Memory B cell (primary cell): Measurements from ENCODE around the gene MAPKAP1.
"Not testable (repeated sequence)": the region's sequence is repeated elsewhere in the genome, so short reads cannot be mapped to it uniquely, and the experiment has no call there.

Experiments used
- ATAC-seq: fragments of 150-1000 bp; cut with Tn5 transposase; 2 replicates; pipeline ENCODE4 v1.10.0; 2021; ENCODE audit warnings: low read depth, mild to moderate bottlenecking, moderate library complexity
- DNase-seq, 2 donors: peaks; one replicate each; pipeline ENCODE4 v3.0.0; 2022; ENCODE audit warnings: low spot score in 2 of 2
- H3K27ac Mint-ChIP-seq: one replicate; pipeline ENCODE4 v1.8.0; 2022; ENCODE audit warnings: mild to moderate bottlenecking, moderate library complexity, mixed read lengths
- H3K27me3 Mint-ChIP-seq: one replicate; pipeline ENCODE4 v1.8.0; 2022; ENCODE audit warnings: mixed read lengths
- H3K36me3 Mint-ChIP-seq: one replicate; pipeline ENCODE4 v1.8.0; 2022; ENCODE audit warnings: mild to moderate bottlenecking, mixed read lengths
- H3K4me1 Mint-ChIP-seq: one replicate; pipeline ENCODE4 v1.8.0; 2022; ENCODE audit warnings: mixed read lengths
- H3K4me3 Mint-ChIP-seq: one replicate; pipeline ENCODE4 v1.8.0; 2022; ENCODE audit warnings: mild to moderate bottlenecking, moderate library complexity, mixed read lengths
- H3K9me3 Mint-ChIP-seq: one replicate; pipeline ENCODE4 v1.8.0; 2022; ENCODE audit warnings: mixed read lengths

Gene MAPKAP1

DNA sequence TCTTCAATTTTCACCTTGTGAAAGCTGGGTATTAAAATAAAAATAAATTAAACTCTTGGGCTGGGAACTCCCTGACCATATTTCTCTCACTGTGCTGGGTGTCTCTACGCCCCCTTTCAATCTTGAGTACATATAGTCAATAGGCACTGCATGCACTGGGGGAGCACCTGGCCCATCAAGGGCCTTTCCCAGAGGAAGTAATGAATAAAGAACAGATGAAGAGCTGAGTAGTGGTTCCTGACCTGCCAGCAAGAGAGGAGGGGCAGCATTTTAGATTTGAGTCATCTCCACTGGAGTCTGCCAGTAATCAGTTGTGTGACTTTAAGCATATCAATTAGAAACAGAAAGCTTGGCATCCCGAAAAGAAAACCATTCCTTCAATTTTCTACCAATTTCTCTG is 6.2 kb downstream of the MAPKAP1 start:
- peaks cover 53% of the 10 kb centered on the region for H3K4me1 Mint-ChIP-seq
- peak; percentile 97 for ATAC-seq
- peak overlapping the region; percentile 55 for H3K27ac Mint-ChIP-seq
- no peaks in the 10 kb centered on the region for H3K27me3 Mint-ChIP-seq
- H3K4me3 Mint-ChIP-seq = no peak overlapping the region
- DNase-seq = peak; percentile 15 to 37
- no peaks in the 10 kb centered on the region for H3K9me3 Mint-ChIP-seq
- H3K36me3 Mint-ChIP-seq = peaks cover 15% of the 10 kb centered on the region

GRCh38 chr9:125699870-125700269 is 7.1 kb downstream of the MAPKAP1 start:
- Mint-ChIP-seq H3K9me3 (no peaks in the 10 kb centered on the region), H3K4me3 (no peak overlapping the region), H3K27ac (no peak overlapping the region), H3K4me1 (peaks cover 43% of the 10 kb centered on the region), H3K27me3 (no peaks in the 10 kb centered on the region), H3K36me3 (peaks cover 15% of the 10 kb centered on the region)
- DNase-seq = no peak
- no peak for ATAC-seq

GRCh38 chr9:125696106-125696647 is 10.8 kb downstream of the MAPKAP1 start:
- Mint-ChIP-seq H3K27me3 (no peaks in the 10 kb centered on the region), H3K36me3 (peaks cover 10% of the 10 kb centered on the region), H3K27ac (peak overlapping the region; percentile 47), H3K4me1 (peaks cover 32% of the 10 kb centered on the region), H3K9me3 (no peaks in the 10 kb centered on the region), H3K4me3 (no peak overlapping the region)
- DNase-seq (no peak), ATAC-seq (no peak)

DNA sequence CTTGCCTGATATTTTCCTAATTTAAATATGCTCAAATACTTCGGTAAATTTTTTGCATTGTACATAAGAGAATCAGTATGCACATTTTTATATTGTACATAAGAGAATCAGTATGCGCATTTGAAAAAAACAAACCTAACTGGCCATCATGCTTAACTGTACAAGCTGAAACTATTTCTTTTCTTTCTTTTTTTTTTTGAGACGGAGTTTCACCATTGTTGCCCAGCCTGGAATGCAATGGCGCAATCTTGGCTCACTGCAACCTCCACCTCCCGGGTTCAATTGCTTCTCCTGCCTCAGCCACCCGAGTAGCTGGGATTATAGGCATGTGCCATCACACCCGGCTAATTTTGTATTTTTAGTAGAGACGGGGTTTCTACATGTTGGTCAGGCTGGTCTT is 11.5 kb downstream of the MAPKAP1 start:
- not testable (repeated sequence) for H3K4me3 Mint-ChIP-seq, H3K27me3 Mint-ChIP-seq, ATAC-seq, DNase-seq, H3K9me3 Mint-ChIP-seq, H3K27ac Mint-ChIP-seq
- Mint-ChIP-seq H3K4me1 (peaks cover 31% of the 10 kb centered on the region), H3K36me3 (peaks cover 12% of the 10 kb centered on the region)

DNA sequence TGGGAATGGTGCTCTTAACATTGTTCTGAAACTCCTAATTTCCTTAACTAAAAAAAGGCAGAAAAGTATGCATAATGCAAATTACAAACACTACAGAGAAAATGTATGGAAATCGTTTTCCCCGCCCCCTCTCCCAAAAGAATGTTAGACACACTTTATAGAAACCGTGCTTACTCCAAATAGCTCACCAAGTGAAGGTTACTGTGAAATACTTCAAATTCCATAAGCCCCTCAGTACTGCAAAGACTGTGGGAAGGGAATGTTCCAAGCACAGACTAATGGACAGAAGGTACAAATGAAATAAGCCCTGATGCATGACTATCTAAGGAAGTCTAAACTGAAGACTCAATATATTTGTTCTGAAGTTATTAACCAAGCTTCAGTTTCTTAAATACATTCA is 12.5 kb downstream of the MAPKAP1 start:
- Mint-ChIP-seq H3K27ac (no peak overlapping the region), H3K36me3 (peaks cover 17% of the 10 kb centered on the region), H3K9me3 (no peaks in the 10 kb centered on the region), H3K27me3 (no peaks in the 10 kb centered on the region), H3K4me3 (no peak overlapping the region), H3K4me1 (peaks cover 37% of the 10 kb centered on the region)
- DNase-seq (no peak), ATAC-seq (no peak)

DNA sequence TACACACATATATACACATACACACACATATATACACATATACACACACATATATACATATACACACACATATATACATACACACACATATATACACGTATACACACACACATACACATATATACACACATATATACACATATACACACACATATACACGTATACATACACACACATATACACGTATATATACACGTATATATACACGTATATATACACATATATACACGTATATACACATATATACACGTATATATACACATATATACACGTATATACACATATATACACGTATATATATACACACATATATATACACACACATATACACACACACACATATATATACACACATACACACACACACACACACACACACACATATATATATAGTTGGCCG is 13.5 kb downstream of the MAPKAP1 start:
- peaks cover 17% of the 10 kb centered on the region for H3K36me3 Mint-ChIP-seq
- H3K4me1 Mint-ChIP-seq = peaks cover 35% of the 10 kb centered on the region
- H3K9me3 Mint-ChIP-seq, H3K27ac Mint-ChIP-seq, H3K27me3 Mint-ChIP-seq, ATAC-seq, DNase-seq, H3K4me3 Mint-ChIP-seq: not testable (repeated sequence)

- Mint-ChIP-seq H3K27me3 (no peaks in the 10 kb centered on the region), H3K9me3 (no peaks in the 10 kb centered on the region), H3K4me3 (no peak overlapping the region), H3K36me3 (peaks cover 16% of the 10 kb centered on the region), H3K27ac (peak overlapping the region; percentile 38), H3K4me1 (peaks cover 29% of the 10 kb centered on the region)
- no peak for ATAC-seq
- DNase-seq = no peak
These were observed 15.1 kb downstream of the MAPKAP1 start for GRCh38 chr9:125691869-125692268.

GRCh38 chr9:125690679-125691078 is 16.3 kb downstream of the MAPKAP1 start:
- H3K9me3 Mint-ChIP-seq = no peaks in the 10 kb centered on the region
- H3K36me3 Mint-ChIP-seq = peaks cover 13% of the 10 kb centered on the region
- DNase-seq (no peak), ATAC-seq (no peak)
- peaks cover 19% of the 10 kb centered on the region for H3K4me1 Mint-ChIP-seq
- H3K4me3 Mint-ChIP-seq = no peak overlapping the region
- peak overlapping the region; percentile 24 for H3K27ac Mint-ChIP-seq
- no peaks in the 10 kb centered on the region for H3K27me3 Mint-ChIP-seq

- H3K36me3 Mint-ChIP-seq = peaks cover 27% of the 10 kb centered on the region
- ATAC-seq (no peak), DNase-seq (no peak)
- no peaks in the 10 kb centered on the region for H3K27me3 Mint-ChIP-seq
- H3K4me3 Mint-ChIP-seq = no peak overlapping the region
- H3K4me1 Mint-ChIP-seq = peaks cover 21% of the 10 kb centered on the region
- H3K27ac Mint-ChIP-seq = no peak overlapping the region
- no peaks in the 10 kb centered on the region for H3K9me3 Mint-ChIP-seq
These were observed 19.7 kb downstream of the MAPKAP1 start for GRCh38 chr9:125687163-125687863.

GRCh38 chr9:125685167-125685566 is 21.8 kb downstream of the MAPKAP1 start:
- no peak for DNase-seq
- H3K27me3 Mint-ChIP-seq = no peaks in the 10 kb centered on the region
- peaks cover 25% of the 10 kb centered on the region for H3K36me3 Mint-ChIP-seq
- H3K27ac Mint-ChIP-seq = no peak overlapping the region
- no peak for ATAC-seq
- H3K4me3 Mint-ChIP-seq = no peak overlapping the region
- no peaks in the 10 kb centered on the region for H3K9me3 Mint-ChIP-seq
- H3K4me1 Mint-ChIP-seq = peaks cover 15% of the 10 kb centered on the region

DNA sequence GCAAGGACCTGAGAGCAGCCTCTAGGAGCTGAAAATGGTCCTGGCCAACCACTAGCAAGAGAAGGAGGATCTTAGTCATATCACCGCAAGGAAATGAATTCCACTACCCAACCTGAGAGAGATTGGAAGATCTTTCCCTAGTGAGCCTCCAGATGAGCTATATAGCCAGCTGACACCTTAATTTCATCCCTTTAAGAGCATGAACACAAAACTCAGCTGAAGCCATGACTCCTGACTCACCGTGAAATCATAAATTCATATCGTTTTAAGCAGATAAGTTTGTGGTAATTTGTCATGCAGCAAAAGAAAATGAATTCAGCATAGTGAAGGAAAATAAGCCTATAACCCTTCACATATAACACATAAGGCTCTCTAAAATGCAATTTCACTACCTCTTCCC is 23.5 kb downstream of the MAPKAP1 start:
- H3K4me1 Mint-ChIP-seq = peaks cover 14% of the 10 kb centered on the region

DNA sequence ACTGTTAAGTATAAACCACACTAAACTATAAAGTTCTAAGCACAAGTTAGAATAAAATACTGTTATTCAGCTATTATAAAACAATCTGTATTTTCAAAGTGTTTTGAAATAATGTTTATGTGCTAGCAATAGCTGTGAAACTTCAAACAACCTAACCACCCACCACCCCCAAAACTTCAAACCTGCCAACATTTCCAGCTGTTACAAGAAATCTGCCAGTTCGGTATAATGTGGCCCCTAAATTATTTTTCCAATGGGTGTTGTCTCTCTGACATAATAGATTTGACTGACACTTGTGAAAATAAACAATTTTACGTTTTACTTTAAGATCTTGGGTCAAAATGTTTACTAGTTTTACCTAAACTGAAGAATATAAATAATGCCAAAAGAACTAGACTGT is 24.7 kb downstream of the MAPKAP1 start:
- Mint-ChIP-seq H3K4me3 (no peak overlapping the region), H3K9me3 (no peaks in the 10 kb centered on the region), H3K27ac (no peak overlapping the region), H3K4me1 (peaks cover 14% of the 10 kb centered on the region), H3K27me3 (no peaks in the 10 kb centered on the region), H3K36me3 (peaks cover 21% of the 10 kb centered on the region)
- DNase-seq (no peak), ATAC-seq (no peak)

More for the DNA sequence above, 23.5 kb downstream of the MAPKAP1 start:
- Mint-ChIP-seq H3K27ac (no peak overlapping the region), H3K36me3 (peaks cover 21% of the 10 kb centered on the region), H3K4me3 (no peak overlapping the region), H3K9me3 (no peaks in the 10 kb centered on the region), H3K27me3 (no peaks in the 10 kb centered on the region)
- no peak for DNase-seq
- ATAC-seq = no peak

DNA sequence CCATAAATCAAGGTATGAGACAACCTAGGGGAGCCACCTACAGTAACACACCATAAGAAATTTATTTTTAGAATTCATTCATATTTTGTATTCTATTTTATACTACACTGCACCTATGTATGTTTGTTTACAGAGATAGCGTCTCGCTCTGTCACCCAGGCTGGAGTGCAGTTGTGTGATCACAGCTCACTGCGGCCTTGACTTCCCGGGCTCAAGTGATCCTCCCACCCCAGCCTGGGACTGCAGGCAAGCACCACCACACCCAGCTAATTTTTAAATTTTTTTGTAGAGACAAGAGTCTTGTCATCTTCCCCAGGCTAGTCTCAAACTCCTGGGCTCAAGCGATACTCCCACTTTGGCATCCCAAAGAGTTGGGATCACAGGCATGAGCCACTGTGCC is 25.4 kb downstream of the MAPKAP1 start:
- peaks cover 14% of the 10 kb centered on the region for H3K4me1 Mint-ChIP-seq
- peaks cover 21% of the 10 kb centered on the region for H3K36me3 Mint-ChIP-seq
- ATAC-seq (no peak), DNase-seq (no peak)
- no peak overlapping the region for H3K27ac Mint-ChIP-seq
- H3K27me3 Mint-ChIP-seq = no peaks in the 10 kb centered on the region
- H3K4me3 Mint-ChIP-seq = no peak overlapping the region
- no peaks in the 10 kb centered on the region for H3K9me3 Mint-ChIP-seq

DNA sequence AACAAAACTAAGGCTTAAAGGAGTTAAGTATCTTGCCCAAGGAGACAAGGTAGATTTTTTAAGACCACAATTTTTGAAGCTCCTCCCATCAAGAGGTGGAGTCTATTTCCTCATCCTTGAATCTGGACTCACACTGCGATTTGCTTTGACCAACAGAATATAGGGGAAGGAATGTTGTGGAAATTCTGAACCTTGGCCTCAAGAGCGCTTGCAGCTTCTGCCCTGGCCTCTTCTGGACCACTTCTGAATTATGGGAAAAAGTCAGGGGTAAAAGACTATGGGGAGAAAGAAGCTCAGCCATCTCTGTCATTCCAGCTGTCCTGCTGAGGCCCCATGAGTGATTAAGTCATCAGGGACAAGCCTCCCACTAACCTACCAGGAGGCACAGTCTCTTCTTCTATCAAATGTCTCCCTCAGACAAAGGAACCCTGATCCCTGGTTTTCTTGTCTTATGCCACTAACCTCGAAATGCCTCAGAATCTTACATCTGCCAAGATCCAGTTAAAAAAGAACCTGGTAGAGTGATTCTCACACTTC is 25.9 kb downstream of the MAPKAP1 start:
- no peak overlapping the region for H3K4me3 Mint-ChIP-seq
- no peaks in the 10 kb centered on the region for H3K27me3 Mint-ChIP-seq
- no peak for ATAC-seq
- H3K9me3 Mint-ChIP-seq = no peaks in the 10 kb centered on the region
- peaks cover 23% of the 10 kb centered on the region for H3K36me3 Mint-ChIP-seq
- H3K4me1 Mint-ChIP-seq = peaks cover 18% of the 10 kb centered on the region
- no peak overlapping the region for H3K27ac Mint-ChIP-seq
- DNase-seq = no peak

DNA sequence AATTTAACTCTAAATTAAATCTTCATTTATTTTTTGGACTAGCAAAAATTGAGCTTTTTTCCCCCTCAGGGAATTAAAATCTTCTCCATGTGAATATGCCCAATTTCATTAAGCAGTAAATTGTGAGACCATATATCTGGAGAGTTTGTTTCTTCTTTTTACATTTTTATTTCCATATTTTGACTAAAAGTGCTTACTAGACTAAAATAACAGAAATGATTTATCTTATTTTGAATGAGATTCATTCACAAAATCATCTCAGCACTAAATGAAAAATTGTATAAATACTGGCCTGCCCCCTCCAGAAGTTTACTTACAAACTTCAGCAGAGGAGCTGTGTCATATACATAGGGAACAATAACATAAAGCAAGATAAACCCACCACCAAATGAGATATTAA is 26.6 kb downstream of the MAPKAP1 start:
- no peak overlapping the region for H3K4me3 Mint-ChIP-seq
- no peak overlapping the region for H3K27ac Mint-ChIP-seq
- no peaks in the 10 kb centered on the region for H3K9me3 Mint-ChIP-seq
- H3K4me1 Mint-ChIP-seq = peaks cover 21% of the 10 kb centered on the region
- H3K27me3 Mint-ChIP-seq = no peaks in the 10 kb centered on the region
- ATAC-seq (no peak), DNase-seq (no peak)
- peaks cover 19% of the 10 kb centered on the region for H3K36me3 Mint-ChIP-seq
